Epithelial cell of umbilical artery (primary cell): ENCODE data around the gene DNALI1. TPM values are rescaled to one million over a fixed set of nuclear protein-coding genes. Genes with fewer than 3 reads are reported as not detected.

Experiments
- total RNA-seq: library from RNA; depleted of rRNA; stranded (reverse); fragments of >200 nt; gene quantifications from 2 replicates; pipeline ENCODE4 v1.2.3, GENCODE V29; 2014

Gene DNALI1
- 0.65 and 1.2 TPM in 2 replicates for total RNA-seq

GRCh38 chr1:37556712-37557196 lies at the start of gene DNALI1:
TSS of gene DNALI1 (plus strand) at chr1:37556940. CDS start at chr1:37556995, 55 bp downstream.

GRCh38 chr1:37514350-37515184 lies 42.2 kb upstream of the DNALI1 start, which contains the start of gene MEAF6:
TSS of gene MEAF6 (minus strand) at chr1:37514766. CDS start at chr1:37514746, 20 bp downstream.

GRCh38 chr1:37553927-37554808 lies 2.6 kb upstream of the DNALI1 start, which contains the start of gene SNIP1:
TSS of gene SNIP1 (minus strand) at chr1:37554293. CDS start at chr1:37554229, 64 bp downstream.

GRCh38 chr1:37595440-37596181 lies 38.9 kb downstream of the DNALI1 start, which contains the start of gene GNL2:
TSS of gene GNL2 (minus strand) at chr1:37595937. CDS start at chr1:37595822, 115 bp downstream.

Other genes with a start within 250 kb of the DNALI1 start
- gene ZC3H12A, start 82.4 kb upstream of the DNALI1 start, total RNA-seq, result 3.9 and 5.6 TPM in 2 replicates
- 57.5 and 72.0 TPM in 2 replicates for gene MEAF6, start 42.2 kb upstream of the DNALI1 start, total RNA-seq
- gene SNIP1, start 2.6 kb upstream of the DNALI1 start, total RNA-seq, result 13.1 and 14.0 TPM in 2 replicates
- 73.7 and 81.5 TPM in 2 replicates for gene GNL2, start 39.0 kb downstream of the DNALI1 start, total RNA-seq
- not detected in 2 replicates for gene RSPO1, start 78.0 kb downstream of the DNALI1 start, total RNA-seq
- gene CDCA8, start 135.6 kb downstream of the DNALI1 start, total RNA-seq, result 12.0 and 15.3 TPM in 2 replicates
- gene EPHA10, start 208.2 kb downstream of the DNALI1 start, total RNA-seq, result not detected in 2 replicates
- 0.32 TPM in 1 of 2 replicates, not detected in the other for gene MANEAL, start 236.9 kb downstream of the DNALI1 start, total RNA-seq